GM10266 (cell line): ENCODE data around the gene CCDC51.

Experiments
- DNase-seq: peaks from one replicate; pipeline ENCODE4 v3.0.0; 2012; ENCODE audit errors: extremely low spot score
- TF ChIP-seq, protein P1 (sequence below): IDR thresholded peaks from 2 replicates; pipeline ENCODE4 v1.5.1; 2012; ENCODE audit warnings: mild to moderate bottlenecking, low read depth; ENCODE audit not compliant: control insufficient read depth, insufficient read depth; ENCODE audit errors: missing control alignments

The CCDC51 gene

GRCh38 chr3:48428088-48428571, 11.8 kb downstream of the CCDC51 start:
- TF ChIP-seq, protein P1, sequence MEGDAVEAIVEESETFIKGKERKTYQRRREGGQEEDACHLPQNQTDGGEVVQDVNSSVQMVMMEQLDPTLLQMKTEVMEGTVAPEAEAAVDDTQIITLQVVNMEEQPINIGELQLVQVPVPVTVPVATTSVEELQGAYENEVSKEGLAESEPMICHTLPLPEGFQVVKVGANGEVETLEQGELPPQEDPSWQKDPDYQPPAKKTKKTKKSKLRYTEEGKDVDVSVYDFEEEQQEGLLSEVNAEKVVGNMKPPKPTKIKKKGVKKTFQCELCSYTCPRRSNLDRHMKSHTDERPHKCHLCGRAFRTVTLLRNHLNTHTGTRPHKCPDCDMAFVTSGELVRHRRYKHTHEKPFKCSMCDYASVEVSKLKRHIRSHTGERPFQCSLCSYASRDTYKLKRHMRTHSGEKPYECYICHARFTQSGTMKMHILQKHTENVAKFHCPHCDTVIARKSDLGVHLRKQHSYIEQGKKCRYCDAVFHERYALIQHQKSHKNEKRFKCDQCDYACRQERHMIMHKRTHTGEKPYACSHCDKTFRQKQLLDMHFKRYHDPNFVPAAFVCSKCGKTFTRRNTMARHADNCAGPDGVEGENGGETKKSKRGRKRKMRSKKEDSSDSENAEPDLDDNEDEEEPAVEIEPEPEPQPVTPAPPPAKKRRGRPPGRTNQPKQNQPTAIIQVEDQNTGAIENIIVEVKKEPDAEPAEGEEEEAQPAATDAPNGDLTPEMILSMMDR = no peak
- DNase-seq = no peak

- no peak for DNase-seq
- TF ChIP-seq, protein P1 = no peak
Measured at GRCh38 chr3:48427630-48427962, 12.3 kb downstream of the CCDC51 start.

GRCh38 chr3:48426944-48427629, 12.8 kb downstream of the CCDC51 start:
- TF ChIP-seq, protein P1 = no peak

DNA sequence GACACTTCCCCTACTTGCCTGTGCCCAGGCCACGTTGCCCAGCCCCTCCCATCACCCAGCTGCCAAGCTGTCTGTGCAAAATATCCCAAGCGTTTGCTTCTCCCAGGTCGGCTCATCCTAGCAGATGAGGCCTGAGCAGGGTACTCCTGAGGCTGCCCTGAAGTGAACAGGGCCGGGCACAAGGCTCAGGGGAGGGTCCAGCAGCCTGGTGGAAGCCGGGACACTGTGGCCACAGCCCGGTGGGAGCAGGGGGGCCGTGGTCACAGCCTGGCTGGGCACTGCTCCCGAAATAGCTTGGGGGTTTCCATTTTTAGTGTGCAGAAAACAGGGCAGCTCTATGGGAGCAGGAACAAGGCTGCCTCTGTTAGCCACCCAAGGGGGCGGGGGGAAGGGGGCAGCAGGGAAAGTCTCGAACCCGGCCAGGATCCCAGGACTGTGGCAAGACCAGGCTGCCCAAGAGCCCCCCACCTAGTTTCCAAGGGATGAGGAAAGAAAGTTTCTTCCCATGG, 13.5 kb downstream of the CCDC51 start:
- TF ChIP-seq, protein P1 = no peak
- no peak for DNase-seq

More at GRCh38 chr3:48426944-48427629, 12.8 kb downstream of the CCDC51 start:
- DNase-seq = no peak

DNA sequence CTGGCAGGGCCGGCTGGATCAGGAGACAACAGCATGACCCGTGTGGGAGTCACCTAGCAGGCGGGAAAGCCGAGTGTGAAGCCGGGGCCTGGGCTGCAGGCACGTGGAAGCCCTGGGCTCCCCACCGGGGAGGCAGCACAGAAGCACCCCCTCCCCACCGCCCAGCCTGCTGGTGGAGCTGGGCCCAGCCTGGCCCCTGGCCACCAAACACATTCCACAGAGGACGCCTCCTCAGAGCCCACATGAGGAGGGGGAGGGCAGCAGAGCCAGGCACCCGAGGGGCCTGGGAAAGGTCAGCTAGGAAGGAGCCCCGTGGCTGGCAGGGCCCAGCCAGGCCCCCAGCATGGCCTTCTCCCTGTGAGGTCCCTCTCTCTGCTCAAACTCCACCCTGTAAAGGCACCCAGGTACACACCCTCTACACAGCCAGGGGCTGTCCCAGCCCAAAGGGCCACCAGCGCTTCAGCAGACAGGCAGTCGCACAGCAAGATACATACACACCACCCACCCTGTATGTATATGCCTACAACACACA, 14.6 kb downstream of the CCDC51 start:
- TF ChIP-seq, protein P1 = no peak
- DNase-seq = no peak

DNA sequence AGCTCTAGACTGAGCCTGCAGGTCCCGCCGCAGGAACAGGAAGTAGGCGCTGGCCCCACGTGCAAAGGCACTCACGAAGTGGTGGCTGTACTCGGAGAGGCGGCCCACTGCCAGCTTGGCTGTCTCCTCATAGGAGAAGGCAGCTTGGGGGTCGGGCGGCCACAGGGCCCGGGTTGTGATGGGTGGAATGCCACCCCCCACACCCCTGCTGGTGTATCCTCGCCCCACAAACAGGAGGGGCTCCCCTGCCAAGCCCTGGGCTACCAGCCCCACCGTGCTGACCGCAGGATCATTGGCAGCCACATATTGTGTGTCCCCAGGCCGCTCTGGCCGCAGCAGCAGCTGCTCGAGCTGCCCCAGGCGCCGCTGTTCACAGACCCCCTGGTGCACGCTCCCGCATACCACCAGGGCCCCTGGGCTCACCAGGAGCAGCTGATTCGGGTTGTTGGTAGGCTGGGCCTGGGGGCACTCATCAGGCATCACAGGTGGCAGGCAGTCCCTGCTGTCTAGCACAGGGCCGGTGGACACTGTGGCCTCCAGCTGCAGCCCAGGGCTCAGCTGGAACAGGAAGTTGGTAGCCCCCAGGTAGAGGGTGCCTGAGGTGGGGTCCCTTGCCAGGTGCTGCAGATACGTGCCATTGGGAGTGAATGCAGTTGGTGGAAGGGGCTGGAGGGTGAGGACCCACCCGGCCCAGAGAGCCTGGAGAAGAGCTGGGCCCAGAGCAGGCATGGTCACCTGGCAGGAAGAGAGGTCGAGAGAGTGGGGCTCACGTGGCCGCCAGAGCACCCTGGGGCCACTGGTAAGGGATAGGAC, 15.8 kb downstream of the CCDC51 start:
- TF ChIP-seq, protein P1 = no peak
- DNase-seq = no peak
